ENCODE measurements around the gene NTPCR. TPM values are rescaled to one million over a fixed set of nuclear protein-coding genes. Genes with fewer than 3 reads are reported as not detected.

Gene NTPCR
- total and polyA plus RNA-seq, 9 donors: 17.5 to 46.5 (median 37.6) TPM

DNA sequence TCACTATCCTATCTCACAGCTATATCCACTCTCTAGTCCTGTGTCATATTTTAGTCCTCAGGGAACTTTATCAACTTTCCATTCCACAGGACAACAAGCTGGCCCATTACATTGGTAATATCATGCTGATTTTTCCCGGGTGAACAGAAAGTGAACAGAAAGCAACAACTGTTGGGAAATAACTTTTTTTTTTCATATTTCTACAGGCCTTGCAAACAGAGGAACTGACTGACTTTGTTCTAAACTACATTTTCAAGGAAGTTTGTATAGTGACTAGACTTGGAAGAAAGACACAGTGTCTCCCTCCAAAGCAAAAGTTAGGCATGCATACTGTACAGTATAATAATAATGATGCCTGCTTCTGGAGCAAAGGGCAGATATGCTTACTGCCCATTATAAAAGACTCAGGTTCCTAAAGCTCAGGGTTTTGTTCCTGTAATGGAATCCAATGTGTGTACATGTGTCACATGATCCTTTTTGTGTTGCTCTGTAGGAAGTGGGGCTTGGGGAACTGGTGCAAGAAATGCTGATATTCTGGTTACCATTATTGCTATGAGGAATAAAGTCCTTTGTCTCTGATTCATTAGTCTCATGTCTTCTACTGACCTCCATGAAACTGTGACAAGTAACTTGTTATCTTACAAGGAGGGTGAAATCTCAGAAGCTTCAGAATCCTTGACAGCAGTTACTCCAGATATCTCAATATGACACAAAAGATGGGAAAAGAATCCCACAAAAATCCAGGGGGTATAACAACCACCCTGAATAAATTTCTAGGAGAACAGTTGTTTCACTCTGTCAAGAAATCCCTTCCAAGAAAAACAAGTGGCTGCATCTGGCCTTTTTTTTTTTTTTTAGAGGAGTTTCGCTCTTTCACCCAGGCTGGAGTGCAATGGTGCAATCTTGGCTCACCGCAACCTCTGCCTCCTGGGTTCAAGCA is 17.7 kb upstream of the NTPCR start:
- TF ChIP-seq EP300 (IDR thresholded peaks at IDR 0.05) (no peak), POLR2A (IDR thresholded peaks at IDR 0.05) (no peak)
- TF ChIP-seq, protein P1, sequence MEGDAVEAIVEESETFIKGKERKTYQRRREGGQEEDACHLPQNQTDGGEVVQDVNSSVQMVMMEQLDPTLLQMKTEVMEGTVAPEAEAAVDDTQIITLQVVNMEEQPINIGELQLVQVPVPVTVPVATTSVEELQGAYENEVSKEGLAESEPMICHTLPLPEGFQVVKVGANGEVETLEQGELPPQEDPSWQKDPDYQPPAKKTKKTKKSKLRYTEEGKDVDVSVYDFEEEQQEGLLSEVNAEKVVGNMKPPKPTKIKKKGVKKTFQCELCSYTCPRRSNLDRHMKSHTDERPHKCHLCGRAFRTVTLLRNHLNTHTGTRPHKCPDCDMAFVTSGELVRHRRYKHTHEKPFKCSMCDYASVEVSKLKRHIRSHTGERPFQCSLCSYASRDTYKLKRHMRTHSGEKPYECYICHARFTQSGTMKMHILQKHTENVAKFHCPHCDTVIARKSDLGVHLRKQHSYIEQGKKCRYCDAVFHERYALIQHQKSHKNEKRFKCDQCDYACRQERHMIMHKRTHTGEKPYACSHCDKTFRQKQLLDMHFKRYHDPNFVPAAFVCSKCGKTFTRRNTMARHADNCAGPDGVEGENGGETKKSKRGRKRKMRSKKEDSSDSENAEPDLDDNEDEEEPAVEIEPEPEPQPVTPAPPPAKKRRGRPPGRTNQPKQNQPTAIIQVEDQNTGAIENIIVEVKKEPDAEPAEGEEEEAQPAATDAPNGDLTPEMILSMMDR (IDR thresholded peaks at IDR 0.05): no peak
- H3K9me3 ChIP-seq: no peaks in the 10 kb centered on the region
- H3K36me3 ChIP-seq: no peaks in the 10 kb centered on the region
- intact Hi-C loops (cut with DNase I): no loop called here
- H3K27me3 ChIP-seq: no peaks in the 10 kb centered on the region
- no peak overlapping the region for H3K4me3 ChIP-seq
- DNase-seq: no peak
- H3K4me1 ChIP-seq (ENCODE audit: insufficient read depth): no peaks in the 10 kb centered on the region
- H3K27ac ChIP-seq: no peak overlapping the region
- WGBS, 3 donors: 86 to 94% (median 90%) methylated on average over 3 of the region's 3 CpGs

DNA sequence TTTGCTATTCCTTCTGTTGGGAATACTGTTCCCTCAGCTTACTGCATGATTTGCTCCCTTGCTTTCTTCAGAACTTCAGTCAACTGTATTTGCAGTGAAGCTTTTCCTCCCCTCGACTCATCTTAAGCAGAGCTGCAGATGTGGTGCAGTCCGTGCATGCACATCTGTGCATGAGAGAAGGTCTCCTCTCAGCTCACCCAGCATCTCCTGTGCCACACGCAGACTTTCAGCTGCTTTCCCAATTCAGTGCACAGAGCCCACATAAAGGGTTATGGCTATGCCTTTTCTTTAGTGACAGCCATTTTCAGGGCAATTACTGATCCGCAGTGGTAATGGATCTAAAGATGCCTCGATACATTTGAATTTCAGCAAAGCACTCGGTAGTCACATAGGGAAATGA is 13.5 kb upstream of the NTPCR start:
- no peak for DNase-seq
- no peak for TF ChIP-seq EP300 (IDR thresholded peaks at IDR 0.05)
- TF ChIP-seq, protein P1 (IDR thresholded peaks at IDR 0.05): no peak
- no peak for TF ChIP-seq POLR2A (IDR thresholded peaks at IDR 0.05)
- H3K36me3 ChIP-seq: no peaks in the 10 kb centered on the region
- intact Hi-C loops (cut with DNase I): no loop called here
- no peaks in the 10 kb centered on the region for H3K27me3 ChIP-seq
- H3K27ac ChIP-seq: no peak overlapping the region
- H3K9me3 ChIP-seq: no peaks in the 10 kb centered on the region
- H3K4me3 ChIP-seq: no peak overlapping the region
- WGBS, 3 donors: 90 to 93% (median 91%) methylated on average over 6 of the region's 6 CpGs
- H3K4me1 ChIP-seq (ENCODE audit: insufficient read depth): no peaks in the 10 kb centered on the region

GRCh38 chr1:232937741-232938375 is 12.6 kb upstream of the NTPCR start:
- DNase-seq: no peak
- Histone ChIP-seq H3K9me3 (no peaks in the 10 kb centered on the region), H3K27me3 (no peaks in the 10 kb centered on the region), H3K27ac (no peak overlapping the region), H3K36me3 (no peaks in the 10 kb centered on the region), H3K4me1 (ENCODE audit: insufficient read depth) (no peaks in the 10 kb centered on the region), H3K4me3 (no peak overlapping the region)
- 63 to 69% (median 66%) methylated on average over 8 of the region's 8 CpGs for WGBS, 3 donors
- intact Hi-C loops (cut with DNase I): no loop called here
- TF ChIP-seq POLR2A (IDR thresholded peaks at IDR 0.05) (no peak), EP300 (IDR thresholded peaks at IDR 0.05) (no peak)
- TF ChIP-seq, protein P1 (IDR thresholded peaks at IDR 0.05): no peak

GRCh38 chr1:232938926-232939325 is 11.5 kb upstream of the NTPCR start:
- 93 to 96% (median 95%) methylated on average over 11 of the region's 11 CpGs for WGBS, 3 donors
- no peak overlapping the region for H3K4me3 ChIP-seq
- no peaks in the 10 kb centered on the region for H3K36me3 ChIP-seq
- no peaks in the 10 kb centered on the region for H3K27me3 ChIP-seq
- no peak for DNase-seq
- no peak overlapping the region for H3K27ac ChIP-seq
- intact Hi-C loops (cut with DNase I): no loop called here
- no peaks in the 10 kb centered on the region for H3K4me1 ChIP-seq (ENCODE audit: insufficient read depth)
- no peaks in the 10 kb centered on the region for H3K9me3 ChIP-seq
- TF ChIP-seq, protein P1 (IDR thresholded peaks at IDR 0.05): no peak
- TF ChIP-seq POLR2A (IDR thresholded peaks at IDR 0.05): no peak
- TF ChIP-seq EP300 (IDR thresholded peaks at IDR 0.05): no peak
